HG03159 (cell line): ENCODE data around the gene MAP2.
A peak's percentile ranks its signal among the peaks of the same experiment; 100 is the strongest.
"Not testable (repeated sequence)": the region's sequence is repeated elsewhere in the genome, so short reads cannot be mapped to it uniquely, and the experiment has no call there.

Experiments
- ATAC-seq: cut with Tn5 transposase; IDR thresholded peaks from one replicate; pipeline ENCODE4 v1.9.1; 2021; ENCODE audit warnings: mild to moderate bottlenecking, moderate library complexity; ENCODE audit not compliant: unreplicated experiment

Gene MAP2

GRCh38 chr2:209581040-209581439 is 157.2 kb downstream of the MAP2 start:
- no peak for ATAC-seq

GRCh38 chr2:209582281-209582680 is 158.4 kb downstream of the MAP2 start:
- ATAC-seq: no peak

GRCh38 chr2:209584472-209584871 is 160.6 kb downstream of the MAP2 start:
- ATAC-seq: no peak

- no peak for ATAC-seq
Observed at GRCh38 chr2:209584915-209585314, 161.1 kb downstream of the MAP2 start.

- ATAC-seq: no peak
Observed at GRCh38 chr2:209591021-209591420, 167.2 kb downstream of the MAP2 start.

- no peak for ATAC-seq
Observed at GRCh38 chr2:209592106-209592505, 168.3 kb downstream of the MAP2 start.

GRCh38 chr2:209593930-209594329 is 170.1 kb downstream of the MAP2 start:
- no peak for ATAC-seq

- no peak for ATAC-seq
Observed at GRCh38 chr2:209596262-209596661, 172.4 kb downstream of the MAP2 start.

GRCh38 chr2:209598227-209598626 is 174.4 kb downstream of the MAP2 start:
- ATAC-seq: not testable (repeated sequence)

- no peak for ATAC-seq
Observed at GRCh38 chr2:209600341-209601171, 176.7 kb downstream of the MAP2 start.

- no peak for ATAC-seq
Observed at GRCh38 chr2:209601497-209601896, 177.7 kb downstream of the MAP2 start.

GRCh38 chr2:209602259-209602658 is 178.4 kb downstream of the MAP2 start:
- ATAC-seq: no peak

GRCh38 chr2:209609531-209609930 is 185.7 kb downstream of the MAP2 start:
- ATAC-seq: no peak

GRCh38 chr2:209610631-209611030 is 186.8 kb downstream of the MAP2 start:
- no peak for ATAC-seq

- ATAC-seq: no peak
Observed at GRCh38 chr2:209613649-209614305, 189.9 kb downstream of the MAP2 start.

- no peak for ATAC-seq
Observed at GRCh38 chr2:209614690-209615369, 191.0 kb downstream of the MAP2 start.

- ATAC-seq: peak; percentile 93
Observed at GRCh38 chr2:209619782-209620181, 195.9 kb downstream of the MAP2 start.

GRCh38 chr2:209624192-209624938 is 200.5 kb downstream of the MAP2 start:
- no peak for ATAC-seq

- ATAC-seq: no peak
Observed at GRCh38 chr2:209629597-209629996, 205.8 kb downstream of the MAP2 start.

- no peak for ATAC-seq
Observed at GRCh38 chr2:209633911-209634310, 210.1 kb downstream of the MAP2 start.

- ATAC-seq: no peak
Observed at GRCh38 chr2:209636076-209636475, 212.2 kb downstream of the MAP2 start.
